D721Med (cell line): Measurements from ENCODE around the gene NMS.

ENCODE experiments used
- DNase-seq: peaks from one replicate; pipeline ENCODE4 v3.0.0; 2011; ENCODE audit warnings: low spot score; ENCODE audit not compliant: insufficient read length
- FAIRE-seq: peaks from 2 replicates; lab custom pipeline; 2011; peaks lifted over from hg19 to GRCh38; lab: Jason Lieb, UNC
- TF ChIP-seq, protein P1 (sequence below): IDR thresholded peaks from 2 replicates; pipeline ENCODE4 v1.5.1; 2012; ENCODE audit warnings: mild to moderate bottlenecking, control low read depth; ENCODE audit not compliant: insufficient read depth; ENCODE audit errors: missing control alignments

Gene NMS

GRCh38 chr2:100513650-100514049, 43.4 kb downstream of the NMS start:
- no peak for DNase-seq
- no peak for FAIRE-seq
- TF ChIP-seq, protein P1, sequence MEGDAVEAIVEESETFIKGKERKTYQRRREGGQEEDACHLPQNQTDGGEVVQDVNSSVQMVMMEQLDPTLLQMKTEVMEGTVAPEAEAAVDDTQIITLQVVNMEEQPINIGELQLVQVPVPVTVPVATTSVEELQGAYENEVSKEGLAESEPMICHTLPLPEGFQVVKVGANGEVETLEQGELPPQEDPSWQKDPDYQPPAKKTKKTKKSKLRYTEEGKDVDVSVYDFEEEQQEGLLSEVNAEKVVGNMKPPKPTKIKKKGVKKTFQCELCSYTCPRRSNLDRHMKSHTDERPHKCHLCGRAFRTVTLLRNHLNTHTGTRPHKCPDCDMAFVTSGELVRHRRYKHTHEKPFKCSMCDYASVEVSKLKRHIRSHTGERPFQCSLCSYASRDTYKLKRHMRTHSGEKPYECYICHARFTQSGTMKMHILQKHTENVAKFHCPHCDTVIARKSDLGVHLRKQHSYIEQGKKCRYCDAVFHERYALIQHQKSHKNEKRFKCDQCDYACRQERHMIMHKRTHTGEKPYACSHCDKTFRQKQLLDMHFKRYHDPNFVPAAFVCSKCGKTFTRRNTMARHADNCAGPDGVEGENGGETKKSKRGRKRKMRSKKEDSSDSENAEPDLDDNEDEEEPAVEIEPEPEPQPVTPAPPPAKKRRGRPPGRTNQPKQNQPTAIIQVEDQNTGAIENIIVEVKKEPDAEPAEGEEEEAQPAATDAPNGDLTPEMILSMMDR = no peak

DNA sequence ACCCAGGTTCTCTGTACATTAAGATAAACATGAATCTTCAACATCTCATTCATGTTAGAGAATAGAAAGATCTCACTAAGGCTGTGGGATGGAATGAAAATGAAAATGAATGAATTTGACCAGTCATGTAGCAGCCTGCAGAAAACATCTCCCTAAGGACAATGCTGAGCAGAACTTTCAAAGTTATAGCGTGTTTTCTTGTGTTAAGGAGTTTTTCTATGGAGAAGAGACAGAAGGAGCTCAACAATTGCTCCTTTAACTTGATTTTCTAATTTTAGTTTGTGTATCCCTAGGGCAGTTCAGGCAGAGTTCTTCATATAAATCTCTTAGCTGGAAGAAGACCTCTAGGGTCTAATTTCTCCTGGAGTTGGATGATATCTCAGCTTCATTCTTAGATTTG, 47.3 kb downstream of the NMS start:
- TF ChIP-seq, protein P1 = no peak
- DNase-seq (no peak), FAIRE-seq (no peak)

DNA sequence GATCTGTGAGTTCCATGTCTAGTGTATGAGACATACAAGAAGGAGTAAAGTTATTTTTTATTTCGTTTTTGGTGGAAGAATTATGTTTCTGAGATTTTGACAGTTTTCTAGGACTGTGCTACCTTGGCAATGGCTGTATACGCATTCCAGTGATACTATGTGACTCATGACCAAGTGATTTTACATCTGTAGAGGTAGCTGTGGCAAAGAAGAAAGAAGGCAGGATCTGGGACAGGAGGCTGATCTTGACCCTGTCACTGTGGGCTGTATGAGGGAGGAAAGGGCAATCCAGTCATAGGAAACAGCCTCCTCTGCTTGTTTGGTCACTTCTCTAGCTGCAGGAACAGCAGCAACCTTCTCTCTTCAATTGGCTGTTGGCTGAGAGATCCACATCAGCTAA, 48.5 kb downstream of the NMS start:
- TF ChIP-seq, protein P1 = no peak
- DNase-seq = no peak
- FAIRE-seq = no peak

DNA sequence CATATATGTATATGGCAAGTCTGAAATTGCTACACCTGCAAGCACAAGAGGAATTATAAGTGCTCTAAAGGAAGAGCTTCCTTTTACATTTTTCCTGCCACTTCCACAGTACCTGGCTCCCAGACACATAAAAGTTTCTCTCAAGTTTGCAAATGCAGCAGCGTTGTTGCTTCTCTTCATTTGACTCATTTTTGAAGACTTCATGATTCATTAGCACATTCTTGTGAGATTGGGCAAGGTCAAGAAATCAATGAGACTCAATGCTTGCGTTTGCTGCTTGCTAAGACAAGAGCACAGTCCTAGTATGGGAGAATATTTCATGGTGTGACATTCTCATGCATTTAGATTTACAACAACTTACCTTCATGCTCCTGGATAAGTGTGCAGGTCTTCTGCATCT, 49.9 kb downstream of the NMS start:
- DNase-seq (no peak), FAIRE-seq (no peak)
- TF ChIP-seq, protein P1 = no peak

DNA sequence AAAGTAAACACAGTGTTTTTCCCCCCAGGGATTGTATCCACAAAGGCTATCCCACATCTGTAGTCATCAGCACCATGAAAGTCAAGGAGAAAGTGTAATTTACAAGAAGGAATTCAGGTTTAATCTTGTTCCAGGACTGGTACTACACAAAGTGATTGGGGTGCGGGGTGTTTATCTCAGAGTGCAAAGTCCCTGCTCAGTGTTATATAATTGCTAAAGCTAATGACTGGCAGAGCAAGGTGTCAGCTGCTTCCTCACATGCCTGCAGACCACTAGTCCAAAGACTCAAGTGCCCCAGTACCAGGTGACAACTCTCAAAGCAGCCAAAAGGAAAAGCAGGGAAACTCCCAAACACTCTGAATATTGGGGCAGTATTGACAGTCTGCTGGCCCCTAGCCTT, 52.1 kb downstream of the NMS start:
- no peak for DNase-seq
- no peak for FAIRE-seq
- TF ChIP-seq, protein P1 = no peak

GRCh38 chr2:100524331-100524730, 54.0 kb downstream of the NMS start:
- DNase-seq (no peak), FAIRE-seq (no peak)
- TF ChIP-seq, protein P1 = no peak

GRCh38 chr2:100526868-100527267, 56.6 kb downstream of the NMS start:
- TF ChIP-seq, protein P1 = no peak
- DNase-seq (no peak), FAIRE-seq (no peak)
